Measurements from ENCODE around the gene NAV1. TPM values are rescaled to one million over a fixed set of nuclear protein-coding genes. Genes with fewer than 3 reads are reported as not detected.

NAV1 gene
- total and polyA plus RNA-seq, 9 of the 15 experiments (the other 6 are each of a cell fraction or from before 2014, with no cell fraction given): 0.91 to 16.8 (median 3.2) TPM

GRCh38 chr1:201507360-201507675, 31.6 kb upstream of the NAV1 start (continued):
- TF ChIP-seq ATF6 (CRISPR knock-in tag; IDR thresholded peaks at IDR 0.05) (no peak), NCOA2 (IDR thresholded peaks at IDR 0.05; ENCODE audit: partially characterized antibody in 2 of 2) (no peak), ZNF76 (CRISPR knock-in tag; IDR thresholded peaks at IDR 0.05; ENCODE audit: borderline replicate concordance) (0 out of 2 replicates have a peak, but pooled peaks have one; percentile 7), HBP1 (CRISPR knock-in tag; IDR thresholded peaks at IDR 0.05) (0 out of 2 replicates have a peak, but pooled peaks have one; percentile 54), ATF2 (CRISPR knock-in tag; IDR thresholded peaks at IDR 0.05) (no peak), TFAP4 (CRISPR knock-in tag; IDR thresholded peaks at IDR 0.05; ENCODE audit: borderline replicate concordance) (0 out of 2 replicates have a peak, but pooled peaks have one; percentile 10), RB1 (IDR thresholded peaks at IDR 0.05; ENCODE audit: low read depth) (no peak), RBM17 (IDR thresholded peaks at IDR 0.05; ENCODE audit: borderline replicate concordance, low read depth, low read length) (no peak), SMAD2 (IDR thresholded peaks at IDR 0.05; ENCODE audit: low read depth, low read length) (no peak), TAL1 (IDR thresholded peaks at IDR 0.05) (no peak), ZNF165 (CRISPR knock-in tag; IDR thresholded peaks at IDR 0.05; ENCODE audit: borderline replicate concordance) (no peak), TARDBP (IDR thresholded peaks at IDR 0.05) (no peak), ATF1 (CRISPR knock-in tag; IDR thresholded peaks at IDR 0.05) (no peak), ATF1 (tag; IDR thresholded peaks at IDR 0.05) (peak; percentile 40; the same call in 1 of the 2 replicates), ZKSCAN1 (IDR thresholded peaks at IDR 0.05; ENCODE audit: low read depth, low read length) (peak; percentile 98; the same call in 1 of the 2 replicates), ETV1 (tag; conservative IDR thresholded peaks at IDR 0.05; ENCODE audit: low read depth) (0 out of 2 replicates have a peak, but pooled peaks have one; percentile 11), RHOXF2B (CRISPR knock-in tag; conservative IDR thresholded peaks at IDR 0.05) (no peak), ZNF121 (CRISPR knock-in tag; conservative IDR thresholded peaks at IDR 0.05) (no peak), KLF6 (CRISPR knock-in tag; IDR thresholded peaks at IDR 0.05; ENCODE audit: borderline replicate concordance) (0 out of 2 replicates have a peak, but pooled peaks have one; percentile 46), ZBED1 (IDR thresholded peaks at IDR 0.05) (no peak), L3MBTL2 (IDR thresholded peaks at IDR 0.05) (peak; percentile 6), U2AF1 (optimal IDR thresholded peaks at IDR 0.05; ENCODE audit: low read depth, low read length) (no peak), ARHGAP35 (IDR thresholded peaks at IDR 0.05; ENCODE audit: partially characterized antibody) (no peak), NR2C1 (IDR thresholded peaks at IDR 0.05) (no peak), NR2C1 (tag; IDR thresholded peaks at IDR 0.05) (0 out of 2 replicates have a peak, but pooled peaks have one; percentile 37), KLF16 (IDR thresholded peaks at IDR 0.05) (no peak)

Measured in K562 (cell line).